Stimulated activated CD8-positive, alpha-beta memory T cell treated with anti-CD3 and anti-CD28 coated beads, Interleukin-4, amount 100 ng/mL, for 48 hours (primary cell): ENCODE results near the gene VAV1.

Experiments
- DNase-seq: peaks from one replicate; pipeline ENCODE4 v3.0.0-alpha.2; 2020

Gene VAV1, protein sequence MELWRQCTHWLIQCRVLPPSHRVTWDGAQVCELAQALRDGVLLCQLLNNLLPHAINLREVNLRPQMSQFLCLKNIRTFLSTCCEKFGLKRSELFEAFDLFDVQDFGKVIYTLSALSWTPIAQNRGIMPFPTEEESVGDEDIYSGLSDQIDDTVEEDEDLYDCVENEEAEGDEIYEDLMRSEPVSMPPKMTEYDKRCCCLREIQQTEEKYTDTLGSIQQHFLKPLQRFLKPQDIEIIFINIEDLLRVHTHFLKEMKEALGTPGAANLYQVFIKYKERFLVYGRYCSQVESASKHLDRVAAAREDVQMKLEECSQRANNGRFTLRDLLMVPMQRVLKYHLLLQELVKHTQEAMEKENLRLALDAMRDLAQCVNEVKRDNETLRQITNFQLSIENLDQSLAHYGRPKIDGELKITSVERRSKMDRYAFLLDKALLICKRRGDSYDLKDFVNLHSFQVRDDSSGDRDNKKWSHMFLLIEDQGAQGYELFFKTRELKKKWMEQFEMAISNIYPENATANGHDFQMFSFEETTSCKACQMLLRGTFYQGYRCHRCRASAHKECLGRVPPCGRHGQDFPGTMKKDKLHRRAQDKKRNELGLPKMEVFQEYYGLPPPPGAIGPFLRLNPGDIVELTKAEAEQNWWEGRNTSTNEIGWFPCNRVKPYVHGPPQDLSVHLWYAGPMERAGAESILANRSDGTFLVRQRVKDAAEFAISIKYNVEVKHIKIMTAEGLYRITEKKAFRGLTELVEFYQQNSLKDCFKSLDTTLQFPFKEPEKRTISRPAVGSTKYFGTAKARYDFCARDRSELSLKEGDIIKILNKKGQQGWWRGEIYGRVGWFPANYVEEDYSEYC

DNA sequence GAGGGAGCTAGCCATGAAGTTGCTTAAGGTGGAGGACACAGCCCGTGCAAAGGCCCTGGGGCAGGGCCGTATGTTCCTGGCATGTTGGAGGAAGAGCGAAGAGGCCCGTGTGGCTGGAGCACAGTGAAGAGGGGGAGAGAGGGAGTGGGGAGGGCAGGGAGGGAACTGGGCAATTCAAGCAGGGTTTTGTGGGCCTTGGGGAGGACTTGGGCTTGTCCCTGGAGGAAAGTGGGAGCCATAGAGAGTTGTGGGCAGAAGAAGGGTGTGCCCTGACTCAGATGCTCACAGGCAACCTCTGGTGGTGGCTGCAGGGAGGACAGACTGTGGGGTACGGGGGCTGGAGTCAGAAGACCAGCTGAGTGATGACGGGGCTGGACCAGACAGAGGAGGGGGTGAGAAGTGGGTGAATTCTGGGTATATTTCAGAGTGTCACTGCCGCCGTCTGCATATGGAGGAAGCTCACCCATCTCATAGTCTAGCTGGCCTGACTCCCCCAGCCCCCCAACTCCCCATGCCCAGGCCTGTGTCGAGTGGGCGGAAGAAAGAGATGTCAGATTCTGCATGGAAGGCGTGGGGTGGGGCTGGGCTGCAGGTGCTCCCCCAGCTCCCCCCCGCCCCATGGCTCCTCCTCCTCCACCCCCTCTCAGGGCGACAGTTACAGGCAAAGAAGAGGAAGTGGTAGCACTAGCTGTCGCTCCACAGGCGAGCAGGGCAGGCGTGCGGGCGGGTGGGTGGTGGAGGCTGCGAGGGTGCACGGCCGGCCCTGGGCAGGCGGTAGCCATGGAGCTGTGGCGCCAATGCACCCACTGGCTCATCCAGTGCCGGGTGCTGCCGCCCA lies at the start of gene VAV1:
TSS of gene VAV1 (plus strand) at position 681 of the 838 bp plus-strand sequence. CDS start at position 781, 100 bp downstream.
- peak; percentile 85 for DNase-seq

GRCh38 chr19:6723108-6723618 lies 49.3 kb upstream of the VAV1 start:
- no peak for DNase-seq

GRCh38 chr19:6723738-6724137 lies 48.8 kb upstream of the VAV1 start:
- no peak for DNase-seq

DNA sequence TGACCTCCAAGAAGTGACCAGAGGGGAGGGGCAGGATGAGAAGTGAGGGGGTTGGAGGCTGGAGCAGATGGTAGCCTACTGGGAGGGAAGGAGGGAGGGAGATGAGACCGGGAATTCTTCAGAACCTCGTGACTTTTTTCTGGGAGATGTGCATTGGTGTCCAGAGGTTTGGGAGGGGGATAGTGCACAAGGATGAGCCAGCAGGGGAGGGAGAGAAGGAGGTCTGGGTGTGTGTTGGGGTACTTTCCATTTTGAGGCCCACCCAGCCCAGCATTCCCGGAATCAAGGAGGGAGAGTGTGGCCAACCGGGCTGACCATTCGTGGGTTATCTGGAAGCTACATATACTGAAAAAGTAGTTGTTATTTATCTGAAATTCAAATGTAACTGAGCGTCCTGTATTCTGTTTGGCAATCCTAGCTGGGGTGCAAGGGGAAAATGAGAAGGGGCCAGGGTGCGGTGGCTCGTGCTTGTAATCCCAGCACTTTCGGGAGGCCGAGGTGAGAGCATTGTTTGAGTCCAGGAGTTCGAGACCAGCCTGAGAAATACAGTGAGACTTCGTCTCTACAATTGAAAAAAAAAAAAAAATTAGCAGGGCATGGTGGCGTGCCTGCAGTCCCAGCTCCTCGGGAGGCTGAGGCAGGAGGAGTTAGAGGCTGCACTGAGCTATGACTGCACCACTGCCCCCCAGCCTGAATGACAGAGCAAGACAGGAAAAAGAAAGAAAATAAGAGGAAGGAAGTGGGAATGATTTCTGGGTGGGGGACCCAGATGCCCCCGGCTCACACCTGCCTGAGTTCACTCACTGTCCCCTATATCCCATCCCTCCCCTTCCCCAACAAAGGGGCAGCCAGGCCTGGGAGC lies 47.6 kb upstream of the VAV1 start:
- DNase-seq: no peak

DNA sequence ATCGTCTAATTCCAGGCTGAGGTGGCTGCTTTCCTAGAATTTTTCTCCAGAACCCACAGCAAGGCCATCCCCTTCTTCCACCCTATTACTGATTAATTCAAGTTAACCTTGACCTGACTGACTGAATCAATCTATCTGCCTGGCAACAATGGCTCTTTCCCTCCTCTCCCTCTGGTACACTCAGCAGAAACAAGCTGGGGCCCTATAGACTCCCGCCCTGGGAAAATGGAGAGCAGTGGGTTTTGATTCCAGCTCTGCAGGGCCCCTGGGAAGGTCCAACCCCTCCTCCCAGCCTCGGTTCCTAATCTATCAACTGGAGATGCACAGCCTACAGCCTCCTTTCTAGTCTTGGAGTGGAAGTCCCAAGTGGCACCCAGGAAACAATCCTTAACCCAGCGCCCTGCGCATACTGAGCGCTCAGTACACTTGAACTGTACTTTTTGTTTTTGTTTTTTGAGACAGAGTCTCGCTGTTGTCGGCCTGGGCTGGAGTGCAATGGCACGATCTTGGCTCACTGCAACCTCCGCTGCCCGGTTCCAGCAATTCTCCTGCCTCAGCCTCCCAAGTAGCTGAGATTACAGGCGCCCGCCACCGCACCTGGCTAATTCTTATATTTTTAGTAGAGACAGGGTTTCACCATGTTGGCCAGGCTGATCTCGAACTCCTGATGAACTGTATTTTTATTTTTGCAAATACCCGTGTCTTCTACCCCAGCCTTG lies 46.8 kb upstream of the VAV1 start:
- DNase-seq: no peak

- DNase-seq: no peak
Measured at GRCh38 chr19:6728346-6728745, 44.2 kb upstream of the VAV1 start.

GRCh38 chr19:6729573-6730152 lies 42.8 kb upstream of the VAV1 start:
- DNase-seq: no peak

- DNase-seq: peak; percentile 77
Measured at GRCh38 chr19:6730153-6730804, 42.2 kb upstream of the VAV1 start.

GRCh38 chr19:6730941-6731670 lies 41.4 kb upstream of the VAV1 start:
- no peak for DNase-seq

DNA sequence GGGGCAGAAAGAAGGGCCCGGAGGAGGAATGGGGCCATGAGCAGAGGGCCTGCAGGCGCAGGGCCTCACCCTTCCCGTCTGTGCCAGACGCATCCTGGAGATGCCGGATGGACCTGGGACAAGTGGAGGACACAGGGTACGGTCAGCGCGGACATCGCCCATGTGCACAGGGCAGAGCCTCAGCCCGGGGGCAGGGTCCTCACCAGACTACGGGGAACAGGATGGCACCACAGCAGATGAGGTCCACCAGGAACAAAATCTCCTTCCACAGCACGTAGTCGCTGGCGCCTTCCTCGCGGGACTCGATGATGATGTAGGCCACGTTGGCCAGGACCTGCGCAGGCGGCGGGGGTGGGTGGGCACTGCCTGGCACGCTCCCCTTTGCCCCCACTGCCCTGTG lies 40.7 kb upstream of the VAV1 start:
- DNase-seq: no peak

- DNase-seq: no peak
Measured at GRCh38 chr19:6732803-6733337, 39.6 kb upstream of the VAV1 start.

GRCh38 chr19:6733338-6734095 lies 39.0 kb upstream of the VAV1 start:
- DNase-seq: peak; percentile 46

- DNase-seq: no peak
Measured at GRCh38 chr19:6734096-6734696, 38.3 kb upstream of the VAV1 start.

GRCh38 chr19:6735181-6735911 lies 37.2 kb upstream of the VAV1 start:
- no peak for DNase-seq

DNA sequence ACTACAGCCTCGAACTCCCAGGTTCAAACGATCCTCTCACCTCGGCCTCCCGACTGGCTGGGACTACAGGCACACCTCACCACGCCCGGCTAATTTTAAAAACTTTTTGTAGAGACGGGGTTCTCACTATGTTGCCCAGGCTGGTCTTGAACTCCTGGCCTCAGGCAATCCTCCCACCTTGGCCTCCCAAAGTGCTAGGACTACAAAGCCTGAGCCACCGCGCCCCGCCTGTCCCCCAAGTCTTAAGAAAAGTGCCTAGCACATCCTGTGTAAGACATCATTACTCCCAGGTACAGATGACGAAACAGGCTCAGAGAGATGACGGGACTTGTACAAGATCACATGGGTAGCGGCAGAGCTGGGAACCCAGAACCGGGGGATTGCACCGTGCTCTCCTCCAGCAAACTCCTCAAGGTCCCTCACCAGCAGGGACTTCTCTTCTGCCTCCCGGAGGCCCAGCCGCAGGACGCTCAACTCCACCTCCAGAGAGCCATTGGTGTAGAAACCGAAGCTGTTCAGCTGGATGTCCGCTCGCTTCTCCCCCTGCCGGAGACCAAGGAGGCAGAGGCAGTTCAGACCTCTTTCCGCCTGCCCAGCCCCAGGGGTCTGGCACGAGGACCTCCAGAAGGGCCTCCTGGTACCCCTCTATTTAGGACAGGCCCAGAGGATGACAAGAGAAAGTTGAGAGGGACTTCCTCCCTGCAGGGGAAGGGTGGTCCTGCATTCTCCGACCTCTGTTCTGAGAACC lies 36.2 kb upstream of the VAV1 start:
- DNase-seq: peak; percentile 76

DNA sequence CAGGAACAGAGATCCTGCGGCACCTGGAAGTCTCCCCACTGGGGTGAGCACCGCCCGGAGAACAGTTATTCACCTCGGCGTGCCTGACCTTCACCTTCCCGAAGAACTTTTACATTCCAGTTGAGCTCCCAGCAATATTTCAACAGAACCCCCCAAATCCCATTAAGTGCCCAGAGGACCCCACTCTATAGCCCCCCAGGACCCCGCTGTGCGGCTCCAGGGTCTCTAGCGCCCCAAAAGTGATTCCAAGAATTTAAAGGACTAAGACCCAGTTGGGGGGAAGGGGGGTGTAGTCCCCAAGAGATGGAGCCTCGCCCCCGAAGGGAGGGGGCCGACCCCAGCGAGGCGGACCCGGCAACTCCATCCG lies 35.6 kb upstream of the VAV1 start:
- no peak for DNase-seq
